ENCODE data around the gene TAS1R1. TPM values are rescaled to one million over a fixed set of nuclear protein-coding genes. Genes with fewer than 3 reads are reported as not detected.

TAS1R1 gene
- total RNA-seq, 6 experiments from 2014 or later, result 0.26 TPM; not detected in 5

DNA sequence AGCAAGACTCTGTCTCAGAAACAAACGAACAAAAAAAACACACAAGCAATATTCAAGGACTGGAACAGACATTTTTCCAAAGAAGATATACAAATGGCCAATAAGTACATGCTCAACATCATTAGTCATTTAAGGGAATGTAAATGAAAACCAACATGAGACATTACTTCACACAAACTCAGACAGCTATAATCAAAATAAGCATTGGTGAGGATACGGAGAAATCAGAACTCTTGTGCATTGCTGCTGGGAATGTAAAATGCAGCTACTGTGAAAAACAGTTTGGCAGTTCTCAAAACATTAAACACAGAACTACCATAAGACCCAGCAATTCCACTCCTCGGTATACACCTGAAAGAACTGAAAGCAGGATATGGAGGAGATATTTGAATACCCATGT is 16.2 kb upstream of the TAS1R1 start:
- Histone ChIP-seq H3K4me1 (peaks cover 0 to 14% (median 0%) of the 10 kb centered on the region in 4 donors), H3K27ac (no peak overlapping the region), H3K9me3 (no peaks in the 10 kb centered on the region), H3K4me3 (no peak overlapping the region), H3K27me3 (no peaks in the 10 kb centered on the region), H3K36me3 (peaks cover 0 to 25% (median 0%) of the 10 kb centered on the region in 4 donors)
- 57% methylated on average over 3 of the region's 3 CpGs for WGBS (ENCODE audit: insufficient coverage, low coverage, low lambda C conversion rate, missing lambda C conversion rate)
- intact Hi-C loops (cut with DNase I), result no loop called here
- ATAC-seq (no peak), DNase-seq (no peak)
- TF ChIP-seq POLR2A (IDR thresholded peaks at IDR 0.05) (no peak), CTCF (IDR thresholded peaks at IDR 0.05) (no peak)

DNA sequence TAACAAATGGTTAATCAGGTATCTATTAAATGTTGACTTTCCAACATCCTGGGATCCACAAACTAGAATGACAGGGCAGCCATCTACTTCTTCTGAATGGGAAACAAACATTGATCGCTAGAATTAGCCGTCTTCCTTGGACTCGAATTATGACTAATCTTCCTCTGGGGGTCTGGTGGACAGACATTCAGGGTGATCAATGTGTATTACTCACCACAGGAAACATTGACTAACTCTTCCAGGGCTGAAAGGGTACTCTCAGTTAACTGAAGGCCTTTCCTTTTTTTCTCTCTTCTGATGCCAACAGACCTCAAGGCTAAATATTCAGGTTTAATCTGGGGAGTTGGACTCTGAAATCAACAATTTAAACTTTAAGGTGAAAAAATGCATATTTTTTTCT is 10.3 kb upstream of the TAS1R1 start:
- DNase-seq (no peak), ATAC-seq (peak in 2 of 4 donors; percentile 59 to 63)
- Histone ChIP-seq H3K9me3 (no peaks in the 10 kb centered on the region), H3K27me3 (no peaks in the 10 kb centered on the region), H3K4me1 (no peaks in the 10 kb centered on the region), H3K36me3 (peaks cover 0 to 60% (median 18%) of the 10 kb centered on the region in 4 donors), H3K27ac (no peak overlapping the region), H3K4me3 (no peak overlapping the region)
- WGBS (ENCODE audit: insufficient coverage, low coverage, low lambda C conversion rate, missing lambda C conversion rate), result 55% methylated on average over 3 of the region's 3 CpGs
- intact Hi-C loops (cut with DNase I), result no loop called here
- TF ChIP-seq CTCF (IDR thresholded peaks at IDR 0.05) (no peak), POLR2A (IDR thresholded peaks at IDR 0.05) (no peak)

- no peak overlapping the region for H3K4me3 ChIP-seq
- H3K27ac ChIP-seq, result no peak overlapping the region
- ATAC-seq, result peak in 2 of 4 donors; percentile 43 to 51
- no peaks in the 10 kb centered on the region for H3K9me3 ChIP-seq
- H3K27me3 ChIP-seq, result no peaks in the 10 kb centered on the region
- peaks cover 0 to 65% (median 18%) of the 10 kb centered on the region in 4 donors for H3K36me3 ChIP-seq
- 56% methylated on average over 8 of the region's 10 CpGs for WGBS (ENCODE audit: insufficient coverage, low coverage, low lambda C conversion rate, missing lambda C conversion rate)
- TF ChIP-seq CTCF (IDR thresholded peaks at IDR 0.05), result no peak
- H3K4me1 ChIP-seq, result no peaks in the 10 kb centered on the region
- intact Hi-C loops (cut with DNase I), result no loop called here
- no peak for DNase-seq
Observed at GRCh38 chr1:6545276-6546112, 9.6 kb upstream of the TAS1R1 start.

- Histone ChIP-seq H3K4me3 (no peak overlapping the region), H3K27ac (no peak overlapping the region), H3K36me3 (peaks cover 0 to 68% (median 18%) of the 10 kb centered on the region in 4 donors), H3K4me1 (no peaks in the 10 kb centered on the region), H3K27me3 (no peaks in the 10 kb centered on the region), H3K9me3 (no peaks in the 10 kb centered on the region)
- ATAC-seq, result peak; percentile 51 to 71 (median 69)
- 49% methylated on average over 5 of the region's 5 CpGs for WGBS (ENCODE audit: insufficient coverage, low coverage, low lambda C conversion rate, missing lambda C conversion rate)
- intact Hi-C loops (cut with DNase I), result no loop called here
- TF ChIP-seq CTCF (IDR thresholded peaks at IDR 0.05), result no peak
- TF ChIP-seq POLR2A (IDR thresholded peaks at IDR 0.05), result no peak
- DNase-seq, result no peak
Observed at GRCh38 chr1:6546326-6546725, 8.8 kb upstream of the TAS1R1 start.

All from right lobe of liver (tissue), 6 donors.